Activated CD4-positive, alpha-beta T cell treated with anti-CD3 and anti-CD28 coated beads, Interleukin-2, amount 10 ng/mL, durations not matched to agents 24 days and 14 days (primary cell): Measurements from ENCODE around the gene CTCFL. TPM values are rescaled to one million over a fixed set of nuclear protein-coding genes. Genes with fewer than 3 reads are reported as not detected.

Source experiments
- DNase-seq: peaks from one replicate; pipeline ENCODE4 v3.0.0; 2022
- H3K27ac Mint-ChIP-seq: one replicate; pipeline ENCODE4 v1.8.0; 2022; ENCODE audit warnings: mild to moderate bottlenecking, mixed read lengths
- H3K27me3 Mint-ChIP-seq: one replicate; pipeline ENCODE4 v1.8.0; 2022; ENCODE audit warnings: mixed read lengths
- H3K36me3 Mint-ChIP-seq: one replicate; pipeline ENCODE4 v1.8.0; 2022; ENCODE audit warnings: low read depth, mild to moderate bottlenecking, mixed read lengths
- H3K4me1 Mint-ChIP-seq: one replicate; pipeline ENCODE4 v1.8.0; 2021; ENCODE audit warnings: mixed read lengths
- H3K4me3 Mint-ChIP-seq: one replicate; pipeline ENCODE4 v1.8.0; 2022; ENCODE audit warnings: mild to moderate bottlenecking, moderate library complexity, mixed read lengths
- H3K9me3 Mint-ChIP-seq: one replicate; pipeline ENCODE4 v1.8.0; 2021; ENCODE audit warnings: mixed read lengths
- intact Hi-C: fragments of 100-400 bp; cut with micrococcal nuclease; formaldehyde crosslinking; loops from one replicate; pipeline ENCODE4 v1.15.1; 2023
- total RNA-seq: library from RNA; stranded (reverse); gene quantifications from 2 replicates; pipeline ENCODE4 v1.2.3, GENCODE V29; 2022

CTCFL gene
- not detected in 2 replicates for total RNA-seq

GRCh38 chr20:57524511-57525176 is at the start of gene CTCFL:
Gene CTCFL (minus strand): TSS chr20:57525140. CDS start chr20:57524205, 935 bp downstream.
- Mint-ChIP-seq H3K4me1 (peaks cover 10% of the 10 kb centered on the region), H3K27ac (no peak within 1 kb of the TSS), H3K36me3 (no peaks in the 10 kb centered on the region), H3K27me3 (peaks cover 4% of the 10 kb centered on the region), H3K9me3 (no peaks in the 10 kb centered on the region), H3K4me3 (no peak within 1 kb of the TSS)
- DNase-seq = no peak
- intact Hi-C loops = no loop called here

- Mint-ChIP-seq H3K4me3 (no peak overlapping the region), H3K4me1 (no peaks in the 10 kb centered on the region), H3K27me3 (peaks cover 6% of the 10 kb centered on the region), H3K36me3 (no peaks in the 10 kb centered on the region), H3K27ac (no peak overlapping the region), H3K9me3 (no peaks in the 10 kb centered on the region)
- no peak for DNase-seq
- intact Hi-C loops = no loop called here
These were observed 49.0 kb upstream of the CTCFL start for GRCh38 chr20:57573894-57574293.

- Mint-ChIP-seq H3K36me3 (no peaks in the 10 kb centered on the region), H3K27me3 (peaks cover 4% of the 10 kb centered on the region), H3K4me3 (no peak overlapping the region), H3K4me1 (no peaks in the 10 kb centered on the region), H3K9me3 (no peaks in the 10 kb centered on the region), H3K27ac (no peak overlapping the region)
- DNase-seq = no peak
- intact Hi-C loops = no loop called here
These were observed 48.3 kb upstream of the CTCFL start for GRCh38 chr20:57573242-57573641.

- Mint-ChIP-seq H3K4me1 (no peaks in the 10 kb centered on the region), H3K9me3 (no peaks in the 10 kb centered on the region), H3K27ac (no peak overlapping the region), H3K4me3 (no peak overlapping the region), H3K36me3 (no peaks in the 10 kb centered on the region), H3K27me3 (peaks cover 4% of the 10 kb centered on the region)
- no peak for DNase-seq
- intact Hi-C loops = no loop called here
These were observed 47.0 kb upstream of the CTCFL start for GRCh38 chr20:57571782-57572416.

GRCh38 chr20:57570920-57571319 is 46.0 kb upstream of the CTCFL start:
- H3K9me3 Mint-ChIP-seq = no peaks in the 10 kb centered on the region
- H3K27ac Mint-ChIP-seq = no peak overlapping the region
- H3K4me1 Mint-ChIP-seq = no peaks in the 10 kb centered on the region
- DNase-seq = no peak
- intact Hi-C loops = no loop called here
- no peaks in the 10 kb centered on the region for H3K36me3 Mint-ChIP-seq
- no peak overlapping the region for H3K4me3 Mint-ChIP-seq
- H3K27me3 Mint-ChIP-seq = peaks cover 4% of the 10 kb centered on the region

GRCh38 chr20:57570145-57570850 is 45.4 kb upstream of the CTCFL start:
- Mint-ChIP-seq H3K4me1 (no peaks in the 10 kb centered on the region), H3K4me3 (no peak overlapping the region), H3K36me3 (no peaks in the 10 kb centered on the region), H3K27ac (no peak overlapping the region), H3K27me3 (peaks cover 4% of the 10 kb centered on the region), H3K9me3 (no peaks in the 10 kb centered on the region)
- DNase-seq = no peak
- intact Hi-C loops = no loop called here

GRCh38 chr20:57568960-57569359 is 44.0 kb upstream of the CTCFL start:
- intact Hi-C loops = no loop called here

GRCh38 chr20:57568088-57568896 is 43.4 kb upstream of the CTCFL start:
- Mint-ChIP-seq H3K4me1 (no peaks in the 10 kb centered on the region), H3K4me3 (no peak overlapping the region), H3K9me3 (no peaks in the 10 kb centered on the region), H3K36me3 (no peaks in the 10 kb centered on the region), H3K27ac (no peak overlapping the region), H3K27me3 (peaks cover 2% of the 10 kb centered on the region)
- DNase-seq = no peak
- intact Hi-C loops = no loop called here

More at GRCh38 chr20:57568960-57569359, 44.0 kb upstream of the CTCFL start:
- Mint-ChIP-seq H3K27me3 (peaks cover 2% of the 10 kb centered on the region), H3K4me3 (no peak overlapping the region), H3K36me3 (no peaks in the 10 kb centered on the region), H3K9me3 (no peaks in the 10 kb centered on the region), H3K4me1 (no peaks in the 10 kb centered on the region), H3K27ac (no peak overlapping the region)
- no peak for DNase-seq

- intact Hi-C loops = no loop called here
- Mint-ChIP-seq H3K36me3 (no peaks in the 10 kb centered on the region), H3K27me3 (no peaks in the 10 kb centered on the region), H3K4me3 (no peak overlapping the region), H3K27ac (no peak overlapping the region), H3K4me1 (no peaks in the 10 kb centered on the region), H3K9me3 (no peaks in the 10 kb centered on the region)
- DNase-seq = no peak
These were observed 42.6 kb upstream of the CTCFL start for GRCh38 chr20:57567471-57568079.

GRCh38 chr20:57566803-57567459 is 42.0 kb upstream of the CTCFL start:
- intact Hi-C loops = no loop called here
- DNase-seq = no peak

GRCh38 chr20:57566399-57566798 is 41.5 kb upstream of the CTCFL start:
- H3K27me3 Mint-ChIP-seq = no peaks in the 10 kb centered on the region
- H3K36me3 Mint-ChIP-seq = no peaks in the 10 kb centered on the region
- no peak for DNase-seq
- no peaks in the 10 kb centered on the region for H3K9me3 Mint-ChIP-seq
- no peak overlapping the region for H3K4me3 Mint-ChIP-seq
- H3K4me1 Mint-ChIP-seq = no peaks in the 10 kb centered on the region
- H3K27ac Mint-ChIP-seq = no peak overlapping the region
- intact Hi-C loops = no loop called here

More at GRCh38 chr20:57566803-57567459, 42.0 kb upstream of the CTCFL start:
- no peak overlapping the region for H3K4me3 Mint-ChIP-seq
- no peaks in the 10 kb centered on the region for H3K27me3 Mint-ChIP-seq
- no peaks in the 10 kb centered on the region for H3K9me3 Mint-ChIP-seq
- no peak overlapping the region for H3K27ac Mint-ChIP-seq
- H3K4me1 Mint-ChIP-seq = no peaks in the 10 kb centered on the region
- no peaks in the 10 kb centered on the region for H3K36me3 Mint-ChIP-seq

- H3K27ac Mint-ChIP-seq = no peak overlapping the region
- intact Hi-C loops = no loop called here
- H3K9me3 Mint-ChIP-seq = no peaks in the 10 kb centered on the region
- no peaks in the 10 kb centered on the region for H3K4me1 Mint-ChIP-seq
- H3K27me3 Mint-ChIP-seq = no peaks in the 10 kb centered on the region
- DNase-seq = no peak
- no peaks in the 10 kb centered on the region for H3K36me3 Mint-ChIP-seq
- H3K4me3 Mint-ChIP-seq = no peak overlapping the region
These were observed 40.2 kb upstream of the CTCFL start for GRCh38 chr20:57564951-57565642.
